ENCODE measurements around the gene EHF. TPM values are rescaled to one million over a fixed set of nuclear protein-coding genes. Genes with fewer than 3 reads are reported as not detected.

EHF gene
- total RNA-seq, 6 experiments from 2014 or later = 0.09 TPM; not detected in 5

DNA sequence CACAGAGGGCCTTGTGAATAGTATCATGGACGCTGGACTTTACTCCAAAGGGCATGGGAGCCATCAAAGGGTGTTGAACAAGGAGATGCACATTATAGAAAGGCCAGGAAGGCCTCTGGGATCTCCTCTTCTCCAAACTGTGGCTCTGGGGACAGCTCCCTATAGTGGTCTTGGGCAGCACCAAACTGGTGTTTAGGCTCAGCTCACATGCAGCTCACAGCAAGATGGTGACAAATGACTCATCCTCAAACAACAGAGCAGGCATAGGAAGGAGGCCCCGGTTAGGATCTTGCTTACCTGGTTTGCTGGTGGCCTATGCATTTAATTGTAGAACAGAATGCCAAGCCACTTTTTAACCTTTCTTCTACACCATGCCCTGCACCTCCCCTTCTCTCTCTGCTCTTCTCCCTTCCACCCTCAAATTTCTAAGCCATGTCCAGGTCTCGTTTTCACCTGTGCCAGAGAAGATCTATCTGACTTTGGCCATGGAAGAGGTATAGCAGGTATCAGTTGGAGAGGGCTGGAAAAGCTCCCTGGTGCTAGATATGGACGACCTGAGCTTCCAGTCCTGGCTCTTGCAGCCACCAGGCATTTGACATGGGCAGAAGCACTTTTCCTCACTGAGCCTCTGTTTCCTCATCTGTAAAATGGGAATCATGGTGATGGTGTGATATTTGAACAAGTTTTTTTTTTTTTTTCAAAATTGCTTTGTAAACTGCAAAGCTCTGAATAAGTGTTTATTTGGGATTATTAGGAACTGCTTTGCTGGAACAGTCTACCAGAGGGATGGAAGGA is 14.4 kb upstream of the EHF start:
- Mint-ChIP-seq H3K27ac (no peak overlapping the region), H3K36me3 (ENCODE audit: low read depth) (no peaks in the 10 kb centered on the region)

DNA sequence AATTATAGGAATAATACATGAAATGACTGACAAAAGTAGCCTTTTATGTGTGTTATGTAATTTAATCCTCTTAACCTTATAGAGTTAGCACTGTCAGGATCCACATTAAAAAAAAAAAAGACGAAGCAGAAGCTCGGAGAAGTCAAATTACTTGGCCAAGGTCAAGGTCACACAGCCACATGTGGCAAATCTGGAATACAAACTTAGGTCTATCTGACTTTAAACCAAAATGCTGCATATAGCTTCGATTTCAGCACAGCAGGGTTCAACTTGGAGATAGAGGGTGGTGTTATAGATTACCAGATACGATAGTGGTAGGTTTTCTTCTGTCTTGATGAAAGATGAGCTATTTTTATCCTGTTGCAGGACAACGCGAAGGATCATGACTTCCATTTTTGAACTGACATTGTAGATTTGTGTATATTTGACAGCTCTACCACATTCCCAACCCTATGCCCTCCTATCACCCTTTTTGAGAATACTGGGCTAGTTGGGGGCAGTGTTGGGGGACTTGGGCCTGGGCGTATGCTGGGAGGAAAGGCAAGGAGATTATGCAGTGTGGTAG is 11.6 kb upstream of the EHF start:
- Mint-ChIP-seq H3K4me1 (ENCODE audit: low read depth) (peaks cover 31% of the 10 kb centered on the region), H3K9me3 (no peaks in the 10 kb centered on the region), H3K36me3 (ENCODE audit: low read depth) (no peaks in the 10 kb centered on the region), H3K27ac (no peak overlapping the region), H3K27me3 (ENCODE audit: insufficient read depth) (peaks cover 9% of the 10 kb centered on the region), H3K4me3 (no peak overlapping the region)
- TF ChIP-seq, protein P1, sequence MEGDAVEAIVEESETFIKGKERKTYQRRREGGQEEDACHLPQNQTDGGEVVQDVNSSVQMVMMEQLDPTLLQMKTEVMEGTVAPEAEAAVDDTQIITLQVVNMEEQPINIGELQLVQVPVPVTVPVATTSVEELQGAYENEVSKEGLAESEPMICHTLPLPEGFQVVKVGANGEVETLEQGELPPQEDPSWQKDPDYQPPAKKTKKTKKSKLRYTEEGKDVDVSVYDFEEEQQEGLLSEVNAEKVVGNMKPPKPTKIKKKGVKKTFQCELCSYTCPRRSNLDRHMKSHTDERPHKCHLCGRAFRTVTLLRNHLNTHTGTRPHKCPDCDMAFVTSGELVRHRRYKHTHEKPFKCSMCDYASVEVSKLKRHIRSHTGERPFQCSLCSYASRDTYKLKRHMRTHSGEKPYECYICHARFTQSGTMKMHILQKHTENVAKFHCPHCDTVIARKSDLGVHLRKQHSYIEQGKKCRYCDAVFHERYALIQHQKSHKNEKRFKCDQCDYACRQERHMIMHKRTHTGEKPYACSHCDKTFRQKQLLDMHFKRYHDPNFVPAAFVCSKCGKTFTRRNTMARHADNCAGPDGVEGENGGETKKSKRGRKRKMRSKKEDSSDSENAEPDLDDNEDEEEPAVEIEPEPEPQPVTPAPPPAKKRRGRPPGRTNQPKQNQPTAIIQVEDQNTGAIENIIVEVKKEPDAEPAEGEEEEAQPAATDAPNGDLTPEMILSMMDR (IDR thresholded peaks at IDR 0.05) = no peak
- no peak for DNase-seq

More for the DNA sequence above, 14.4 kb upstream of the EHF start:
- TF ChIP-seq, protein P1 (IDR thresholded peaks at IDR 0.05) = no peak
- Mint-ChIP-seq H3K4me3 (no peak overlapping the region), H3K27me3 (ENCODE audit: insufficient read depth) (peaks cover 6% of the 10 kb centered on the region), H3K4me1 (ENCODE audit: low read depth) (peaks cover 34% of the 10 kb centered on the region), H3K9me3 (no peaks in the 10 kb centered on the region)
- DNase-seq = no peak

DNA sequence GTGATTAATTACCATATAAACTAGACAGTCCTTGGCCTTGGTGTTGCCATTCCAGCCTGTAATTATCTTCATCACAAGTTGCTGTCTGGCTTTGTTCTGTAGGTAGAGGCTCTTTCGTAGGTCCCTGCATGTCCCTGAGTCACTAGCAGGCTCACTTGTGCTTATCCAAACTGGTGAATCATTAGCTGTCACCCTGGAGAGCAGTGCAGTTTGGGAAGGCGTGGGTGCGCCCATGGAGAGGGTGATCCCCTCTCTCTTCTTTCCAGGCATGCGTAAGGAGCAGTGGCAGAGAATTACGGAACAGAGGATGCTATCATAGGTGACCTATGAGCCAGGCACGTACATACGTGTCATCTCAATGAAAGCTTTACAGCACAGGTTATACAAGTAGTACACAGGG is 11.0 kb upstream of the EHF start:
- Mint-ChIP-seq H3K27ac (no peak overlapping the region), H3K27me3 (ENCODE audit: insufficient read depth) (peaks cover 9% of the 10 kb centered on the region), H3K4me3 (no peak overlapping the region), H3K4me1 (ENCODE audit: low read depth) (peaks cover 31% of the 10 kb centered on the region), H3K36me3 (ENCODE audit: low read depth) (no peaks in the 10 kb centered on the region), H3K9me3 (no peaks in the 10 kb centered on the region)
- TF ChIP-seq, protein P1 (IDR thresholded peaks at IDR 0.05) = no peak
- DNase-seq = no peak

DNA sequence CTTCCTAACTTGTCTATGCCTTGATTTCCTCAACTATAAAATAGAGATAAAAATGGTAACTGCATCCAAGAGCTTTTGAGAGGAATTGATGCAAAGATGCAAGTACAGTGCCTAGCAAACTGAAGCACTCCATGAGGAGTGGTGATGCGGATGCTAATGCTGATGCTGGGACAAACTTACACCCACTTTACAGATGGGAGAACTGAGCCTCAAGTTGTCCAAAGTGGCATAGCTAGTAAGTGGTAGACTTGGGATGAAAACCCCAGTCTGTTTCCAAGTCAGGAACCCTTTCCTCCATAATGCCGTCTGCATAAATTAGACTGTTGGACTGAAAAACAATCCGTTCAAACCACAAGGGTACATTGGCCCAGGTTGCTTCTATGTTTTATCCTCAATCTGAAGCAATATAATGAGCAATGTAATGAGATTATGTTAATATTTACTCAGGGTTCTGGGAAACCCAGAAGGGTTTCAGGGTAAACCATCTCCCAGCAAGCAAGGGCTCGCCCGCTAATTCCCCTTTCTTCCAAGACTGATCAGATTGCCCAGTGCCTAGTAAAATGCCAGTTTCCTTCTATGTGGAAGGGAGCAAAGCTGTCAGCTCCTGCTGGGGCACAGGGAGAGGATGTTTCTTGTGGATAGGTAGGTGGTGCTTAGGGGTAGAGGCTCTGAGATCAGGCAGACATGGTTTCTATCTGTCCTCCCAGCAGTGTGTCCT is 10.4 kb upstream of the EHF start:
- no peak overlapping the region for H3K4me3 Mint-ChIP-seq
- no peaks in the 10 kb centered on the region for H3K36me3 Mint-ChIP-seq (ENCODE audit: low read depth)
- peaks cover 9% of the 10 kb centered on the region for H3K27me3 Mint-ChIP-seq (ENCODE audit: insufficient read depth)
- peaks cover 29% of the 10 kb centered on the region for H3K4me1 Mint-ChIP-seq (ENCODE audit: low read depth)
- H3K9me3 Mint-ChIP-seq = no peaks in the 10 kb centered on the region
- no peak overlapping the region for H3K27ac Mint-ChIP-seq
- TF ChIP-seq, protein P1 (IDR thresholded peaks at IDR 0.05) = no peak
- DNase-seq = no peak

DNA sequence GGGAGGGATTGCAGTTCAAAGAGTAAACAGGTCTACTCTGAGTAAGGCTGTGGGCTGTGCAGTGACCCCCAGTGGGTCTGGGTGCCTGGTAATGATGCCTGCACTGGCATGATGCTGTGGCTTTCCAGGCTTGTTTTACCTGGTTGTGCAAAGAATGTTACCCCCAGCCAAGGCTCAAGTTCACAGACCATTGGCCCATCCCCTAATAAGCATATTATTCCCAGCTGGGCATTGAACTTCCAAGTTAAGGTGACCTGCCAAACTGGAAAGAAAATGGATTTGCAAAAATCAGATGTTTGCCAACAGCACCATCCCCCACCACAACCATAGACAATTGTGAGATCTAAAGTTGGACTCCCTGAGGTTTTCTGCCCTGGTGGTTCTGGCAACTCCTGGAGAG is 7.9 kb upstream of the EHF start:
- TF ChIP-seq, protein P1 (IDR thresholded peaks at IDR 0.05) = no peak
- no peak overlapping the region for H3K4me3 Mint-ChIP-seq
- peaks cover 11% of the 10 kb centered on the region for H3K27me3 Mint-ChIP-seq (ENCODE audit: insufficient read depth)
- H3K9me3 Mint-ChIP-seq = no peaks in the 10 kb centered on the region
- peaks cover 21% of the 10 kb centered on the region for H3K4me1 Mint-ChIP-seq (ENCODE audit: low read depth)
- no peak overlapping the region for H3K27ac Mint-ChIP-seq
- no peak for DNase-seq
- H3K36me3 Mint-ChIP-seq (ENCODE audit: low read depth) = no peaks in the 10 kb centered on the region

All from HFFc6 (cell line).